Measurements from ENCODE around the gene ZFAND2B.

The ZFAND2B gene

GRCh38 chr2:219160186-219161017 lies 46.2 kb upstream of the ZFAND2B start, which contains the start of gene NHEJ1:
TSS of gene NHEJ1 (minus strand) at chr2:219160815. CDS start at chr2:219158362, 2,453 bp downstream.
- Histone ChIP-seq H3K4me3 (replicated peaks; ENCODE audit: low read depth, low read length) (peak within 1 kb of the TSS; percentile 86), H3K36me3 (ENCODE audit: control insufficient read depth, insufficient read depth, low read length) (no peaks in the 10 kb centered on the region; the same call in 1 of the 2 replicates)
- DNase-seq (ENCODE audit: extremely low read depth, insufficient read length) = peak; percentile 96

GRCh38 chr2:219161097-219161496 lies 45.5 kb upstream of the ZFAND2B start:
- Histone ChIP-seq H3K36me3 (ENCODE audit: control insufficient read depth, insufficient read depth, low read length) (no peaks in the 10 kb centered on the region; the same call in 1 of the 2 replicates), H3K4me3 (replicated peaks; ENCODE audit: low read depth, low read length) (peak overlapping the region; percentile 86), H3K27me3 (replicated peaks; ENCODE audit: control insufficient read depth, insufficient read depth, low read length) (no peaks in the 10 kb centered on the region)
- no peak for DNase-seq (ENCODE audit: extremely low read depth, insufficient read length)
- no peak for TF ChIP-seq CTCF (IDR thresholded peaks at IDR 0.05; ENCODE audit: insufficient read depth, low read length, poor library complexity, severe bottlenecking)

More at GRCh38 chr2:219160186-219161017, 46.2 kb upstream of the ZFAND2B start, which contains the start of gene NHEJ1:
- TF ChIP-seq CTCF (IDR thresholded peaks at IDR 0.05; ENCODE audit: insufficient read depth, low read length, poor library complexity, severe bottlenecking) = peak; percentile 99
- H3K27me3 ChIP-seq (replicated peaks; ENCODE audit: control insufficient read depth, insufficient read depth, low read length) = no peaks in the 10 kb centered on the region

- no peak for TF ChIP-seq CTCF (IDR thresholded peaks at IDR 0.05; ENCODE audit: insufficient read depth, low read length, poor library complexity, severe bottlenecking)
- H3K36me3 ChIP-seq (ENCODE audit: control insufficient read depth, insufficient read depth, low read length) = peaks cover 2% of the 10 kb centered on the region; the same call in 1 of the 2 replicates
- H3K4me3 ChIP-seq (replicated peaks; ENCODE audit: low read depth, low read length) = no peak overlapping the region
Observed at GRCh38 chr2:219163156-219163555, 43.4 kb upstream of the ZFAND2B start.

GRCh38 chr2:219165058-219165911 lies 41.3 kb upstream of the ZFAND2B start:
- no peaks in the 10 kb centered on the region for H3K27me3 ChIP-seq (replicated peaks; ENCODE audit: control insufficient read depth, insufficient read depth, low read length)
- DNase-seq (ENCODE audit: extremely low read depth, insufficient read length) = no peak
- no peak for TF ChIP-seq CTCF (IDR thresholded peaks at IDR 0.05; ENCODE audit: insufficient read depth, low read length, poor library complexity, severe bottlenecking)
- H3K36me3 ChIP-seq (ENCODE audit: control insufficient read depth, insufficient read depth, low read length) = 0 out of 2 replicates have a peak, but pooled peaks cover 2% of the 10 kb centered on the region
- H3K4me3 ChIP-seq (replicated peaks; ENCODE audit: low read depth, low read length) = no peak overlapping the region

More at GRCh38 chr2:219163156-219163555, 43.4 kb upstream of the ZFAND2B start:
- DNase-seq (ENCODE audit: extremely low read depth, insufficient read length) = no peak
- no peaks in the 10 kb centered on the region for H3K27me3 ChIP-seq (replicated peaks; ENCODE audit: control insufficient read depth, insufficient read depth, low read length)

- Histone ChIP-seq H3K27me3 (replicated peaks; ENCODE audit: control insufficient read depth, insufficient read depth, low read length) (no peaks in the 10 kb centered on the region), H3K36me3 (ENCODE audit: control insufficient read depth, insufficient read depth, low read length) (peaks cover 14% of the 10 kb centered on the region), H3K4me3 (replicated peaks; ENCODE audit: low read depth, low read length) (no peak overlapping the region)
- no peak for TF ChIP-seq CTCF (IDR thresholded peaks at IDR 0.05; ENCODE audit: insufficient read depth, low read length, poor library complexity, severe bottlenecking)
- DNase-seq (ENCODE audit: extremely low read depth, insufficient read length) = no peak
Observed at GRCh38 chr2:219167997-219168396, 38.6 kb upstream of the ZFAND2B start.

All from GM06990 (cell line).